Calu3 (cell line): ENCODE data around the gene NGEF. TPM values are rescaled to one million over a fixed set of nuclear protein-coding genes. Genes with fewer than 3 reads are reported as not detected.

Source experiments
- BruUV-seq: library from RNA; stranded (reverse); fragments of 400-500 nt; replicated peaks from 2 replicates; lab custom pipeline; 2021; lab: Mats Ljungman, UMichigan
- CTCF ChIA-PET: fragments of 300-600 bp; sonication (Branson Sonifier 250); formaldehyde crosslinking; loops from one replicate; lab custom pipeline; 2022; ENCODE audit warnings: antibody characterized with exemption; lab: Charles Lee
- DNase-seq: peaks from one replicate; pipeline ENCODE4 v3.0.0; 2022
- H3K27ac Mint-ChIP-seq: one replicate; pipeline ENCODE4 v1.8.0; 2022; ENCODE audit warnings: mixed read lengths; ENCODE audit not compliant: unreplicated experiment
- H3K27me3 Mint-ChIP-seq: one replicate; pipeline ENCODE4 v1.8.0; 2022; ENCODE audit warnings: mixed read lengths; ENCODE audit not compliant: unreplicated experiment
- H3K36me3 Mint-ChIP-seq: one replicate; pipeline ENCODE4 v1.8.0; 2022; ENCODE audit warnings: mild to moderate bottlenecking, moderate library complexity, mixed read lengths; ENCODE audit not compliant: insufficient read depth, unreplicated experiment
- H3K4me1 Mint-ChIP-seq: one replicate; pipeline ENCODE4 v1.8.0; 2022; ENCODE audit warnings: mild to moderate bottlenecking, low read depth, mixed read lengths; ENCODE audit not compliant: unreplicated experiment
- H3K4me3 Mint-ChIP-seq: one replicate; pipeline ENCODE4 v1.8.0; 2022; ENCODE audit warnings: mild to moderate bottlenecking, low read depth, moderate library complexity, mixed read lengths; ENCODE audit not compliant: unreplicated experiment
- H3K9me3 Mint-ChIP-seq: one replicate; pipeline ENCODE4 v1.8.0; 2022; ENCODE audit warnings: low read depth, mixed read lengths; ENCODE audit not compliant: unreplicated experiment
- CTCF ChIP-seq: fragments of 200-600 bp; IDR thresholded peaks from one replicate; pipeline ENCODE4 v1.8.0; 2022; ENCODE audit warnings: antibody characterized with exemption; ENCODE audit not compliant: unreplicated experiment
- intact Hi-C: fragments of 100-400 bp; cut with micrococcal nuclease; formaldehyde crosslinking; loops from one replicate; pipeline ENCODE4 v1.10.0; 2022; ENCODE audit not compliant: unreplicated experiment
- total RNA-seq: library from RNA; stranded (reverse); gene quantifications from 2 replicates; pipeline ENCODE4 v1.2.3, GENCODE V29; 2022

The NGEF gene
- total RNA-seq, 1 experiment from 2014 or later: 1.7 TPM

- peaks cover 4% of the 10 kb centered on the region for H3K9me3 Mint-ChIP-seq
- H3K4me1 Mint-ChIP-seq: peaks cover 8% of the 10 kb centered on the region
- H3K36me3 Mint-ChIP-seq: no peaks in the 10 kb centered on the region
- CTCF ChIA-PET: no interaction called here
- intact Hi-C loops: no loop called here
- DNase-seq: no peak
- H3K27ac Mint-ChIP-seq: no peak overlapping the region
- TF ChIP-seq CTCF: no peak
- BruUV-seq: no TSS peak
- H3K4me3 Mint-ChIP-seq: no peak overlapping the region
- no peaks in the 10 kb centered on the region for H3K27me3 Mint-ChIP-seq
Measured at GRCh38 chr2:232994446-232994845, 18.6 kb downstream of the NGEF start.

DNA sequence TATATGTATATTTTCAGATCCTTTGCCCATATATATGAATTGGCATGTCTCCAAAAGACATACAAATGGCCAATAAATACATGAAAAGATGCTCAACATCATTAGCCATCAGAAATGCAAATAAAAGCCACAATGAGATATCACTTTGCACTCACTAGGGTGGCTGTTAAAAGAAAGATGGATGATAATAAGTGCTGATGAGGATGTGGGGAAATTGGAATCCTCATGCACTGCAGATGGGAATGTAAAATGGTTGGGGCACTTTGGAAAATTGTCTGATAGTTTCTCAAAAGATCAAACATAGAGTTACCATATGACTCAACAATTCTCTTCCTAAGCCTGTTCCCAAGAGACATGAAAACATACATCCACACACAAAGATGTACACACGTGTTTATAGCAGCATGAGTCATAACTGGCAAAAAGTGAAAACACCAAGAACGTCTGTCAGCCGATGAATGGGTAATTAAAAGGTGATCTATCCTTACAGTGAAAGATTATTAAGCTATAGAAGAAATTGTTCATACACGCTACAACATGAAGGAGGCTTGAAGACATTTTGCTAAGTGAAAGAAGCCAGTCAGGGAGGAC is 19.7 kb downstream of the NGEF start:
- TF ChIP-seq CTCF: no peak
- no peaks in the 10 kb centered on the region for H3K27me3 Mint-ChIP-seq
- DNase-seq: no peak
- CTCF ChIA-PET: no interaction called here
- peaks cover 4% of the 10 kb centered on the region for H3K9me3 Mint-ChIP-seq
- no peak overlapping the region for H3K4me3 Mint-ChIP-seq
- peaks cover 19% of the 10 kb centered on the region for H3K4me1 Mint-ChIP-seq
- intact Hi-C loops: no loop called here
- no peaks in the 10 kb centered on the region for H3K36me3 Mint-ChIP-seq
- no peak overlapping the region for H3K27ac Mint-ChIP-seq
- BruUV-seq: no TSS peak

DNA sequence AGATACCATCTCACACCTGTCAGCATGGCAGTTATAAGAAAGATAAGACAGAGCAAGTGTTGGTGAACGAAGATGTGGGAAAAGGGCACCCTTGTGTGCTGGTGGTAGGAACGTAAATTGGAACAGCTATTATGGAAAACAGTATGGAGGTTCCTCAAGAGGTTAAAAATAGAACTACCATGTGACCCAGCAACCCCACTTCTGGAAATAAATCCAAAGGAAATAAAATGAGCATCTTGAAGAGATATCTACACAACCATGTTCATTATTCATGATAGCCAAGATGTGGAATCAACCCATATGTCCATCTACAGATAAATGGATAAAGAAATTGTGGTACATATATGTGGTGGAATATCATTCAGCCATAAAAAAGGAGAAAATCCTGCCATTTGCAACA is 26.9 kb downstream of the NGEF start:
- no peak overlapping the region for H3K4me3 Mint-ChIP-seq
- no peaks in the 10 kb centered on the region for H3K27me3 Mint-ChIP-seq
- H3K4me1 Mint-ChIP-seq: peaks cover 44% of the 10 kb centered on the region
- H3K9me3 Mint-ChIP-seq: peaks cover 4% of the 10 kb centered on the region
- TF ChIP-seq CTCF: no peak
- H3K36me3 Mint-ChIP-seq: peaks cover 10% of the 10 kb centered on the region
- DNase-seq: no peak
- no peak overlapping the region for H3K27ac Mint-ChIP-seq
- no TSS peak for BruUV-seq
- intact Hi-C loops: no loop called here
- CTCF ChIA-PET: no interaction called here

- H3K27ac Mint-ChIP-seq: no peak overlapping the region
- no peak for DNase-seq
- no peak overlapping the region for H3K4me3 Mint-ChIP-seq
- H3K36me3 Mint-ChIP-seq: peaks cover 11% of the 10 kb centered on the region
- peaks cover 4% of the 10 kb centered on the region for H3K9me3 Mint-ChIP-seq
- CTCF ChIA-PET: no interaction called here
- TF ChIP-seq CTCF: no peak
- intact Hi-C loops: loop anchor here (5.0 kb wide), 1 partner anchor 43 kb away; no protein-coding TSS in a partner anchor
- BruUV-seq: no TSS peak
- no peaks in the 10 kb centered on the region for H3K27me3 Mint-ChIP-seq
- peaks cover 54% of the 10 kb centered on the region for H3K4me1 Mint-ChIP-seq
Measured at GRCh38 chr2:232984451-232985207, 28.4 kb downstream of the NGEF start.
